ENCODE data around the gene VTI1A.

GRCh38 chr10:112792487-112793201, 345.6 kb downstream of the VTI1A start:
- no peak for TF ChIP-seq CTCF (IDR thresholded peaks at IDR 0.05 in 2 of 3, conservative IDR thresholded peaks at IDR 0.05 in 1 of 3; ENCODE audit: insufficient read depth in 2 of 3, low read depth in 1 of 3, low read length in 3 of 3)
- no peak for TF ChIP-seq MGA (IDR thresholded peaks at IDR 0.05)
- TF ChIP-seq HNRNPLL (IDR thresholded peaks at IDR 0.05; ENCODE audit: low read depth, low read length, poor library complexity, severe bottlenecking), result no peak
- TF ChIP-seq ZFP91 (CRISPR knock-in tag; IDR thresholded peaks at IDR 0.05), result no peak
- TF ChIP-seq ZNF274 (IDR thresholded peaks at IDR 0.05; ENCODE audit: borderline replicate concordance, low read depth, low read length), result no peak
- no peak for TF ChIP-seq YY1 (IDR thresholded peaks at IDR 0.05; ENCODE audit: borderline replicate concordance in 1 of 3, control insufficient read depth in 1 of 3, extremely low read depth in 1 of 3, insufficient read depth in 3 of 3, insufficient read length in 1 of 3, insufficient replicate concordance in 2 of 3, low read depth in 1 of 3, low read length in 2 of 3)
- TF ChIP-seq FOSL1 (tag; conservative IDR thresholded peaks at IDR 0.05), result no peak
- no peak for TF ChIP-seq E2F5 (CRISPR knock-in tag; IDR thresholded peaks at IDR 0.05)
- no peak for TF ChIP-seq CCAR2 (IDR thresholded peaks at IDR 0.05; ENCODE audit: low read depth, low read length)
- no peak for TF ChIP-seq MYNN (IDR thresholded peaks at IDR 0.05)
- no peak for TF ChIP-seq MYNN (CRISPR knock-in tag; IDR thresholded peaks at IDR 0.05)
- no peak for TF ChIP-seq ZKSCAN8 (CRISPR knock-in tag; IDR thresholded peaks at IDR 0.05)
- TF ChIP-seq ZNF232 (CRISPR knock-in tag; IDR thresholded peaks at IDR 0.05), result no peak

All from K562 (cell line).